K562 (cell line): ENCODE data around the gene NFAM1. TPM values are rescaled to one million over a fixed set of nuclear protein-coding genes. Genes with fewer than 3 reads are reported as not detected.
A peak's percentile ranks its signal among the peaks of the same experiment; 100 is the strongest.

Experiments used
- ATAC-seq: fragments of 200-7000 bp; cut with Tn5 transposase; 3 replicates; pipeline ENCODE4 v1.9.1; 2020; ENCODE audit warnings: moderate library complexity
- BruUV-seq: library from RNA; stranded (reverse); fragments of 400-500 nt; replicated peaks from 2 replicates; lab custom pipeline; 2021; lab: Mats Ljungman, UMichigan
- CTCF ChIA-PET: fragments of 300-600 bp; formaldehyde crosslinking; extraction: SDS; loops from one replicate; lab custom pipeline; 2021; ENCODE audit warnings: low intra/inter-chr PET ratio; lab: Yijun Ruan, JAX
- POLR2A ChIA-PET: fragments of 300-600, 350-650 bp; sonication (Branson Sonifier 250); formaldehyde crosslinking; extraction: SDS; loops from one replicate; lab custom pipeline; 2021; ENCODE audit warnings: antibody characterized with exemption, inconsistent platforms; lab: Yijun Ruan, JAX
- DNase-seq, 4 experiments: peaks; one replicate each; pipeline versions ENCODE4 v3.0.0 to v3.0.0-alpha.2; 2011 to 2018; ENCODE audit warnings: low spot score in 3 of 4, mixed read lengths in 3 of 4; ENCODE audit errors: extremely low read depth in 1 of 4
- FAIRE-seq: peaks from 2 replicates; lab custom pipeline; 2011; peaks lifted over from hg19 to GRCh38; lab: Jason Lieb, UNC
- H2AFZ ChIP-seq: 2 replicates; pipeline ENCODE4 v1.6.0; 2011; ENCODE audit warnings: low read depth, low read length, control low read depth, inconsistent platforms
- H3K27ac ChIP-seq: fragments of 200-600 bp; 3 replicates; pipeline ENCODE4 v1.8.0; 2011; ENCODE audit warnings: low read depth, mild to moderate bottlenecking, control low read depth, inconsistent platforms, low read length, moderate library complexity, mixed read lengths; ENCODE audit errors: extremely low read depth
- H3K27me3 ChIP-seq, 2 experiments: fragments of 300-600 bp in 1 of 2; 2 replicates in 1 of 2; 3 replicates in 1 of 2; pipeline versions ENCODE4 v1.6.0 to v1.8.0; 2011; ENCODE audit warnings: inconsistent platforms in 2 of 2, low read length in 2 of 2, mild to moderate bottlenecking in 1 of 2, mixed read lengths in 1 of 2, moderate library complexity in 1 of 2; ENCODE audit not compliant: control insufficient read depth in 2 of 2, insufficient read depth in 2 of 2
- H3K36me3 ChIP-seq: fragments of 300-600 bp; 3 replicates; pipeline ENCODE4 v1.8.0; 2011; ENCODE audit warnings: mild to moderate bottlenecking, low read length, inconsistent platforms; ENCODE audit not compliant: control insufficient read depth, insufficient read depth
- H3K4me1 ChIP-seq, 2 experiments: fragments of 200-600 bp in 1 of 2; replicated peaks in 1 of 2; 2 replicates in 1 of 2; 3 replicates in 1 of 2; pipeline versions ENCODE4 v1.5.1 to v1.8.0; 2011; ENCODE audit warnings: inconsistent platforms in 2 of 2, low read length in 2 of 2, mild to moderate bottlenecking in 1 of 2, mixed read lengths in 1 of 2, moderate library complexity in 1 of 2; ENCODE audit not compliant: control insufficient read depth in 2 of 2, insufficient read depth in 2 of 2
- H3K4me2 ChIP-seq: 2 replicates; pipeline ENCODE4 v1.6.1; 2011; ENCODE audit warnings: low read length, control low read depth, inconsistent platforms, mixed read lengths; ENCODE audit not compliant: insufficient read depth
- H3K4me3 ChIP-seq: fragments of 200-600 bp; sonication (generic), shearing (Covaris generic); 2 replicates; pipeline ENCODE4 v1.5.1; 2016; ENCODE audit warnings: control low read depth, inconsistent platforms
- H3K79me2 ChIP-seq: fragments of 200-600 bp; 3 replicates; pipeline ENCODE4 v1.8.0; 2011; ENCODE audit warnings: low read length, inconsistent platforms; ENCODE audit not compliant: control insufficient read depth, insufficient read depth
- H3K9ac ChIP-seq, 2 experiments: 2 replicates each; pipeline versions ENCODE4 v1.6.0 to v1.6.1; 2011; ENCODE audit warnings: low read depth in 2 of 2, low read length in 2 of 2, control low read depth in 1 of 2, inconsistent platforms in 1 of 2, mild to moderate bottlenecking in 1 of 2, mixed read lengths in 1 of 2; ENCODE audit not compliant: insufficient read depth in 1 of 2
- H3K9me1 ChIP-seq: one replicate; pipeline ENCODE4 v1.6.0; 2011; ENCODE audit warnings: inconsistent platforms, mild to moderate bottlenecking, low read length, moderate library complexity; ENCODE audit not compliant: control insufficient read depth, insufficient read depth
- H3K9me3 ChIP-seq: replicated peaks from 2 replicates; pipeline ENCODE4 v1.5.1; 2011; ENCODE audit warnings: low read depth, low read length, inconsistent platforms; ENCODE audit not compliant: control insufficient read depth, insufficient read depth
- H4K20me1 ChIP-seq: replicated peaks from 2 replicates; pipeline ENCODE4 v1.6.1; 2011; ENCODE audit warnings: low read length, inconsistent platforms, mixed read lengths; ENCODE audit not compliant: control insufficient read depth, insufficient read depth
- BCL6 ChIP-seq: fragments of 250-450 bp; sonication (Bioruptor Pico); IDR thresholded peaks from 2 replicates; pipeline ENCODE4 v1.4.0; 2020
- C11orf30 ChIP-seq: fragments of 450-650 bp; IDR thresholded peaks from 2 replicates; pipeline ENCODE4 v1.6.1; 2016; ENCODE audit warnings: low read depth, mild to moderate bottlenecking
- CEBPG ChIP-seq, 3 experiments: fragments of 200-800 bp in 1 of 3; sonication (Bioruptor generic) in 1 of 3; sonication (generic) in 1 of 3; formaldehyde crosslinking in 1 of 3; IDR thresholded peaks in 2 of 3; conservative IDR thresholded peaks in 1 of 3; 2 replicates each; pipeline versions ENCODE4 v1.6.1 to v1.8.0; 2016 to 2022; ENCODE audit warnings: missing compliant biosample characterization in 2 of 3, missing genetic modification characterization in 2 of 3, mild to moderate bottlenecking in 1 of 3, missing genetic modification reagents in 1 of 3
- CREBBP ChIP-seq: IDR thresholded peaks from one replicate; pipeline ENCODE4 v1.6.1; 2012; ENCODE audit warnings: low read depth, mild to moderate bottlenecking, control low read depth, inconsistent platforms, low read length
- EGR1 ChIP-seq: fragments of 450-650 bp; conservative IDR thresholded peaks from 2 replicates; pipeline ENCODE4 v1.6.1; 2017; ENCODE audit warnings: mild to moderate bottlenecking
- GABPB2 ChIP-seq: fragments of 250-450 bp; sonication (Bioruptor Pico); conservative IDR thresholded peaks from 2 replicates; pipeline ENCODE4 v1.5.1; 2021; ENCODE audit warnings: mild to moderate bottlenecking
- HNRNPL ChIP-seq: fragments of 200-400 bp; formaldehyde crosslinking; IDR thresholded peaks from 2 replicates; pipeline ENCODE4 v1.6.1; 2017; ENCODE audit warnings: low read depth, mild to moderate bottlenecking, low read length
- KLF10 ChIP-seq: fragments of 250-450 bp; sonication (Bioruptor Pico); IDR thresholded peaks from 2 replicates; pipeline ENCODE4 v1.6.1; 2021; ENCODE audit warnings: matching md5 sums
- KLF13 ChIP-seq: fragments of 450-650 bp; IDR thresholded peaks from 2 replicates; pipeline ENCODE4 v1.6.1; 2016; ENCODE audit warnings: missing genetic modification characterization, low read depth, mild to moderate bottlenecking, missing compliant biosample characterization, moderate library complexity, borderline replicate concordance
- NCOR1 ChIP-seq: fragments of 450-650 bp; IDR thresholded peaks from 2 replicates; pipeline ENCODE4 v1.6.1; 2016; ENCODE audit warnings: mild to moderate bottlenecking, moderate library complexity
- PHF20 ChIP-seq: fragments of 450-650 bp; IDR thresholded peaks from 2 replicates; pipeline ENCODE4 v1.6.1; 2018; ENCODE audit not compliant: partially characterized antibody
- SOX6 ChIP-seq: fragments of 450-650 bp; IDR thresholded peaks from 2 replicates; pipeline ENCODE4 v1.6.1; 2014; ENCODE audit warnings: mild to moderate bottlenecking
- STAT5B ChIP-seq: fragments of 250-450 bp; sonication (Bioruptor Pico); IDR thresholded peaks from 2 replicates; pipeline ENCODE4 v1.8.0; 2021; ENCODE audit warnings: mild to moderate bottlenecking, inconsistent platforms
- TAF1 ChIP-seq: IDR thresholded peaks from 2 replicates; pipeline ENCODE4 v1.6.1; 2011; ENCODE audit warnings: mild to moderate bottlenecking, low read length, moderate library complexity; ENCODE audit not compliant: insufficient read depth, control insufficient read depth, severe bottlenecking; ENCODE audit errors: extremely low read depth
- ZKSCAN1 ChIP-seq: fragments of 150-350 bp; IDR thresholded peaks from 2 replicates; pipeline ENCODE4 v1.6.1; 2016; ENCODE audit warnings: low read depth, low read length
- ZNF785 ChIP-seq: fragments of 250-450 bp; sonication (Bioruptor Pico); IDR thresholded peaks from 2 replicates; pipeline ENCODE4 v1.4.0; 2020; ENCODE audit warnings: mild to moderate bottlenecking
- WGBS: fragments of 100-300 bp; shearing (Covaris generic); methylation state at CpG from one replicate; pipeline ENCODE4 v1.1.6; 2016; ENCODE audit warnings: low coverage, mixed read lengths; ENCODE audit not compliant: insufficient coverage; ENCODE audit errors: missing lambda C conversion rate; 5-methylcytosine and 5-hydroxymethylcytosine counted together
- in situ Hi-C: fragments of 300-500 bp; cut with MboI; formaldehyde crosslinking; loops from 4 replicates; pipeline ENCODE4 v1.15.0; 2018; ENCODE audit warnings: inconsistent platforms, mixed read lengths
- intact Hi-C: fragments of 100-400 bp; cut with micrococcal nuclease; formaldehyde crosslinking; loops from 2 replicates; pipeline ENCODE4 v1.14.2; 2022
- polyA plus RNA-seq, 8 experiments: library from polyadenylated mRNA; depleted of rRNA in 4 of 8; stranded (reverse) in 5 of 8; unstranded in 3 of 8; fragments of >200 nt; fragmentation: Nextera tagmentation in 2 of 8; fragmentation: Illumina TruSeq in 1 of 8; extraction: Ambion mirVana in 2 of 8; extraction: Trizol in 1 of 8; gene quantifications; 2 replicates each; pipeline versions ENCODE4 v1.2.1 to v1.2.3, GENCODE V29; 2011 to 2014; ENCODE audit warnings: inconsistent platforms in 1 of 8, missing spikeins in 1 of 8
- total RNA-seq, 7 experiments: library from RNA; depleted of rRNA in 6 of 7; stranded (reverse); fragments of >200 nt in 6 of 7; fragmentation: Illumina TruSeq in 2 of 7; extraction: Trizol in 2 of 7; gene quantifications; 2 replicates each; pipeline versions ENCODE4 v1.2.1 to v1.2.3, GENCODE V29; 2011 to 2021; ENCODE audit warnings: low replicate concordance in 1 of 7
- TF ChIP-seq, protein P1 (sequence below): fragments of 250-450 bp; sonication (Bioruptor Pico); IDR thresholded peaks from 2 replicates; pipeline ENCODE4 v1.8.0; 2022; ENCODE audit warnings: moderate library complexity, mild to moderate bottlenecking, inconsistent platforms

Gene NFAM1
- total and polyA plus RNA-seq, 9 of the 15 experiments (the other 6 are each of a cell fraction or from before 2014, with no cell fraction given): 0.01 to 0.18 (median 0.03) TPM; not detected in 5

DNA sequence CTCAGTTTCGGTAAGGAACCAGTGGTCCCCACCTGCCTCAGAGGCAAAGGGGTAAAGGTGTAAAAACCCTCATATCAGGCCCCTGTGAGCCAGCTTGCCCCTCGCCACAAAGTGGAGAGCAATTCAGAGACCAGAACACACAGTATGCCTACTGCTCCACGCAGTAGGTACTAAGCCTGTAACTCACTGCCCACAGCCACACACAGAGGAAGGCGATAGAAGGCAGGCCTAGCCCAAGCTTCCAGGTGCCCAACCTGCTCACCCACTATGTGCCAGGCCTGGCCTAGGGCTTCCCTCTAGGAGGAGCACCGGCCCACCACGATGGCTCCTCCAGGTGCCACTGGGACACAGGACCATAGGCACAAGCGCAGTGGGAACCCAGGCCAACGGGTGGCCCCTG is 98.7 kb downstream of the NFAM1 start:
- Histone ChIP-seq H3K9me3 (no peaks in the 10 kb centered on the region), H3K27me3 (peaks cover 0 to 35% of the 10 kb centered on the region in 2 experiments; a peak in 3 of 5 replicates), H3K79me2 (no peaks in the 10 kb centered on the region), H3K9me1 (no peaks in the 10 kb centered on the region), H3K4me1 (peaks cover 0 to 30% of the 10 kb centered on the region in 2 experiments; a peak in 2 of 5 replicates), H4K20me1 (peaks cover 12% of the 10 kb centered on the region; the same call in 1 of the 2 replicates), H3K4me3 (no peak overlapping the region), H3K4me2 (no peak overlapping the region), H3K27ac (no peak overlapping the region), H2AFZ (no peak overlapping the region), H3K36me3 (no peaks in the 10 kb centered on the region), H3K9ac (no peak overlapping the region)
- no TSS peak for BruUV-seq
- no peak for DNase-seq
- TF ChIP-seq TAF1: no peak
- TF ChIP-seq CEBPG (CRISPR knock-in tag; IDR thresholded peaks at IDR 0.05): no peak
- no peak for TF ChIP-seq CEBPG (tag; conservative IDR thresholded peaks at IDR 0.05 in 1 of 2, IDR thresholded peaks at IDR 0.05 in 1 of 2)
- peak; percentile 91 for TF ChIP-seq ZKSCAN1
- no peak for TF ChIP-seq C11orf30
- TF ChIP-seq STAT5B (CRISPR knock-in tag): no peak
- 11% methylated on average over 7 of the region's 8 CpGs for WGBS
- ATAC-seq: no peak
- in situ Hi-C loops (no loop called here), intact Hi-C loops (no loop called here)
- FAIRE-seq: no peak
- CTCF ChIA-PET: no interaction called here
- POLR2A ChIA-PET: no interaction called here

DNA sequence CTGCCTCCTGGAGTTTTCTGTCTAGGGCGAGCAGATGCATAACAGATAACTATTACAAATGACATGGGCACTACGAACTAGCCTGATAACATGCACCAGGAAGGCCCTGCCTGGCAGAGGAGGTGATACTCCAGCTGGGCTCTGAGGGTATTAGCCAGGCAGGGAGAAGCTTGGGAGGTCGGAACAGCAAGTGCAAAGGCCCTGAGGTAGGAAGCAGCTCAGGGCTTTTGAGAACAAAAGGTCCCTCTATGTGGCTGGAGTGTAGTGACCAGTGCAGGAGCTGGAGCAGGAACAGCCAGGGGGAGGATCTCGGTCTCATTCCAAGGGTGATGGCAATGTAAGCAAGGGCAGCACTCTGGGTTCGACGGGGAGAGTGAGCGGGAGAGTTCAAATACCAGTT is 100.1 kb downstream of the NFAM1 start:
- Histone ChIP-seq H3K4me1 (peaks cover 0 to 23% of the 10 kb centered on the region in 2 experiments; a peak in 2 of 5 replicates), H3K9me1 (no peaks in the 10 kb centered on the region), H3K36me3 (no peaks in the 10 kb centered on the region), H3K9ac (no peak overlapping the region), H3K27ac (no peak overlapping the region), H3K79me2 (no peaks in the 10 kb centered on the region), H2AFZ (no peak overlapping the region), H3K27me3 (peaks cover 0 to 35% of the 10 kb centered on the region in 2 experiments; a peak in 2 of 5 replicates), H3K4me3 (no peak overlapping the region), H3K9me3 (no peaks in the 10 kb centered on the region), H3K4me2 (no peak overlapping the region), H4K20me1 (peaks cover 6% of the 10 kb centered on the region; the same call in 1 of the 2 replicates)
- FAIRE-seq: no peak
- intact Hi-C loops: no loop called here
- ChIA-PET POLR2A (no interaction called here), CTCF (no interaction called here)
- no peak for ATAC-seq
- TF ChIP-seq HNRNPL (no peak), SOX6 (no peak), ZNF785 (CRISPR knock-in tag) (no peak), CREBBP (no peak), GABPB2 (CRISPR knock-in tag) (no peak), EGR1 (no peak), KLF10 (CRISPR knock-in tag) (no peak), NCOR1 (no peak), KLF13 (no peak), PHF20 (no peak), BCL6 (no peak)
- TF ChIP-seq, protein P1, sequence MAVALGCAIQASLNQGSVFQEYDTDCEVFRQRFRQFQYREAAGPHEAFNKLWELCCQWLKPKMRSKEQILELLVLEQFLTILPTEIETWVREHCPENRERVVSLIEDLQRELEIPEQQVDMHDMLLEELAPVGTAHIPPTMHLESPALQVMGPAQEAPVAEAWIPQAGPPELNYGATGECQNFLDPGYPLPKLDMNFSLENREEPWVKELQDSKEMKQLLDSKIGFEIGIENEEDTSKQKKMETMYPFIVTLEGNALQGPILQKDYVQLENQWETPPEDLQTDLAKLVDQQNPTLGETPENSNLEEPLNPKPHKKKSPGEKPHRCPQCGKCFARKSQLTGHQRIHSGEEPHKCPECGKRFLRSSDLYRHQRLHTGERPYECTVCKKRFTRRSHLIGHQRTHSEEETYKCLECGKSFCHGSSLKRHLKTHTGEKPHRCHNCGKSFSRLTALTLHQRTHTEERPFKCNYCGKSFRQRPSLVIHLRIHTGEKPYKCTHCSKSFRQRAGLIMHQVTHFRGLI (CRISPR knock-in tag): no peak
- in situ Hi-C loops: no loop called here
- no TSS peak for BruUV-seq
- WGBS: 8% methylated on average over 7 of the region's 7 CpGs
- DNase-seq: no peak
